HG03575 (cell line): Measurements from ENCODE around the gene ART1.

Source experiments
- ATAC-seq: cut with Tn5 transposase; IDR thresholded peaks from one replicate; pipeline ENCODE4 v1.9.1; 2021; ENCODE audit not compliant: unreplicated experiment, insufficient number of reproducible peaks, low FRiP score; ENCODE audit errors: extremely low read depth

The ART1 gene

GRCh38 chr11:3660960-3661359 is 16.0 kb downstream of the ART1 start:
- no peak for ATAC-seq

- no peak for ATAC-seq
Observed at GRCh38 chr11:3662856-3663255, 17.9 kb downstream of the ART1 start.

- ATAC-seq, result no peak
Observed at GRCh38 chr11:3664032-3664630, 19.2 kb downstream of the ART1 start.

GRCh38 chr11:3665336-3666022 is 20.6 kb downstream of the ART1 start:
- no peak for ATAC-seq

GRCh38 chr11:3666023-3666530 is 21.1 kb downstream of the ART1 start:
- no peak for ATAC-seq

- no peak for ATAC-seq
Observed at GRCh38 chr11:3667149-3668035, 22.5 kb downstream of the ART1 start.

GRCh38 chr11:3669128-3669527 is 24.2 kb downstream of the ART1 start:
- ATAC-seq, result no peak

GRCh38 chr11:3669742-3670183 is 24.8 kb downstream of the ART1 start:
- no peak for ATAC-seq

- ATAC-seq, result no peak
Observed at GRCh38 chr11:3671334-3672254, 26.7 kb downstream of the ART1 start, which contains the start of gene CHRNA10. CHRNA10 (minus strand) TSS chr11:3671384; CDS start chr11:3671312, 72 bp downstream.

GRCh38 chr11:3674189-3674588 is 29.3 kb downstream of the ART1 start:
- no peak for ATAC-seq

GRCh38 chr11:3675971-3676370 is 31.0 kb downstream of the ART1 start:
- no peak for ATAC-seq

- no peak for ATAC-seq
Observed at GRCh38 chr11:3679077-3679476, 34.1 kb downstream of the ART1 start.

- no peak for ATAC-seq
Observed at GRCh38 chr11:3683039-3683438, 38.1 kb downstream of the ART1 start.

GRCh38 chr11:3684129-3684818 is 39.3 kb downstream of the ART1 start:
- ATAC-seq, result no peak

- no peak for ATAC-seq
Observed at GRCh38 chr11:3684819-3685172, 39.9 kb downstream of the ART1 start.

GRCh38 chr11:3685923-3686322 is 41.0 kb downstream of the ART1 start:
- no peak for ATAC-seq

GRCh38 chr11:3686751-3687150 is 41.8 kb downstream of the ART1 start:
- ATAC-seq, result no peak

GRCh38 chr11:3700410-3700809 is 55.5 kb downstream of the ART1 start:
- no peak for ATAC-seq
